ENCODE measurements around the gene ASAP2.

ASAP2 gene

DNA sequence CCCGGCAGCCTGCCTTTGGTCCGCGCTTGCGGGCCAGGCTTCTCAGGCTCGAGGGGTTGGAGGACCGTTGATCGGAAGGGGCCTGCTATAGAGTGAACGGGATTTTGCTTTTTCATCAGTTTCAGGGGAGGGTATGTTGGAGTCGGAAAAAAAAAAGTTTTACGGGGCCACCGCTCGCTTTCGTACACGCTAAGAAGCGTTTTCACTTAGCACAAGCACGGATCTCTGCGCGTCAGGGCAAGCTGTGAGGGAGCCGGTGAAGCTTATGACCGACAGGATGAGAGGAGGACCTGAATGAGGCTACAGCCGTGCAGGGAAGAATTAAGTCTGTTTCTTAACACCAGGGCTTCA, 217.3 kb downstream of the ASAP2 start:
- Histone ChIP-seq H3K27ac (ENCODE audit: low read depth, low read length, severe bottlenecking) (peak overlapping the region; percentile 89), H3K9me3 (ENCODE audit: control insufficient read depth, low read length) (no peaks in the 10 kb centered on the region), H3K4me3 (ENCODE audit: extremely low read depth, insufficient read depth, low read length, poor library complexity, severe bottlenecking) (peak overlapping the region; percentile 92), H3K36me3 (ENCODE audit: control insufficient read depth, insufficient read depth, low read length) (peaks cover 20% of the 10 kb centered on the region), H3K4me1 (ENCODE audit: control insufficient read depth, insufficient read depth, low read length, poor library complexity, severe bottlenecking) (peaks cover 3% of the 10 kb centered on the region)
- 0 to 2% methylated on average over 17 to 20 of the region's 21 CpGs for WGBS, 2 experiments (ENCODE audit: insufficient coverage in 2 of 2)

DNA sequence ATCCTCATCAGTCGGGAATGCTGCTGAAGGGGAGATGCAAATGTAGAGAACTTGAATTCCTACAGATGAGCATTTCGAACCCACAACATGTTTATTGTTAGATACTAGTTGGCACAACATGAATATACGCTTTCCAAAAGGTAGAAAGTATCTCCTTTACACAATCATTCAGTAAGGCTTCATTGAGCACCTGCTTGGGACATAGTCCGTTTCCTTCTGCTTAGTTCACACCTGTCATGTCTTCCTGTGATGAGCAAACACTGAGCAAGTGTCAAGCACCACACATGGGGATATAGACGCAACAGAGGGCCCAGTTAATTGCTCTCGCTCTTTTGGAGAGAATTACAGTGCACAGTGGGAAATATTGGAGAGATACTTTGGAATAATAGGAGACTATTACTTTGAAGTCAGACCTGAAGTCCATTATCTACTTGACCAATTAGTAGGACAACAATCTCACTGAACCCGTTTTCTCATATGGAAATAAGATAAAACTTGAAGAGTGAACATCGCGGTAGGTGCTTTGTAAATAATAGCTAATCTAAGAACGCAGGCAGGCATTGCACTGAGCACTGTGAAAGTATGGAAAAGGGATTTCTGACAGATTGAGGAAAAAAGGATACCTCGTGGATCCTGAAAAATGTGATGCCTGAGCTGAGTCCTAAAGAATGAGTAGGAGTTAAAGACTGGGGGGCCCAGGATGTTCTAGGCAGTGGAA, 218.0 kb downstream of the ASAP2 start:
- Histone ChIP-seq H3K4me3 (ENCODE audit: extremely low read depth, insufficient read depth, low read length, poor library complexity, severe bottlenecking) (peak overlapping the region; percentile 92), H3K27ac (ENCODE audit: low read depth, low read length, severe bottlenecking) (no peak overlapping the region), H3K9me3 (ENCODE audit: control insufficient read depth, low read length) (no peaks in the 10 kb centered on the region), H3K36me3 (ENCODE audit: control insufficient read depth, insufficient read depth, low read length) (peaks cover 19% of the 10 kb centered on the region), H3K4me1 (ENCODE audit: control insufficient read depth, insufficient read depth, low read length, poor library complexity, severe bottlenecking) (peaks cover 3% of the 10 kb centered on the region)
- 80 to 87% methylated on average over 8 to 9 of the region's 11 CpGs for WGBS, 2 experiments (ENCODE audit: insufficient coverage in 2 of 2)

DNA sequence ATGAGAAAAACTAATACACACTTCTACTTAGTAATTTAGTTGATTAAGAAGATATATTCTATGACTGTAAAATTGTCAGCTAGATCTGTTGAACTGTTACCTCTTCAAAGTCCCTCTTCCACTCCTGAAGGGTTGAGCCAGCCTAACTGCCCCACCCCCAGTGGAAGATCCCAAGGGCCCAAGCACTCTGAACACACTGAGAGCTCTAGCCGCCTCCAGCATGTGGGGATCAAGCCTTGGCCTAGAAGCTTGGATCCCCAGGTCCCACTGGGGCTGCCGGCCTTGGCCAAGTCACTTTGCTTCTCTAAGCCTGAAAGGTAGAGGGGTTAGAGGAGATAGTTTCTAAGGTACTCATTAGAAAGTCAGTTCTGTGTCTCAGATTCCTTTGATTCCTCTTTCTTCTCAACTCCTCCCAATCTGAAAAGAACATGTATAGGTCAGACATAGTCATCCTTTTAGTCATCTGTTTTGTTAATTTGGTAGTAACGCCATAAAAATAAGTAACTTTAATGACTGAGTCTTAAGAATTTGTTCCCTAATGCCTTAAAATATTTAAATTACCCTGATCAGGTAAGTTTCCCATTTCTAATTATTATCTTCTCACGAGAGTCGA, 222.5 kb downstream of the ASAP2 start:
- peaks cover 59% of the 10 kb centered on the region for H3K36me3 ChIP-seq (ENCODE audit: control insufficient read depth, insufficient read depth, low read length)
- H3K4me3 ChIP-seq (ENCODE audit: extremely low read depth, insufficient read depth, low read length, poor library complexity, severe bottlenecking) = no peak overlapping the region
- no peaks in the 10 kb centered on the region for H3K9me3 ChIP-seq (ENCODE audit: control insufficient read depth, low read length)
- H3K27ac ChIP-seq (ENCODE audit: low read depth, low read length, severe bottlenecking) = no peak overlapping the region
- peaks cover 3% of the 10 kb centered on the region for H3K4me1 ChIP-seq (ENCODE audit: control insufficient read depth, insufficient read depth, low read length, poor library complexity, severe bottlenecking)
- WGBS, 2 experiments (ENCODE audit: insufficient coverage in 2 of 2) = 92% methylated on average over 1 of the region's 5 CpGs; no CpG with 5 or more reads in 1 of the 2 experiments

DNA sequence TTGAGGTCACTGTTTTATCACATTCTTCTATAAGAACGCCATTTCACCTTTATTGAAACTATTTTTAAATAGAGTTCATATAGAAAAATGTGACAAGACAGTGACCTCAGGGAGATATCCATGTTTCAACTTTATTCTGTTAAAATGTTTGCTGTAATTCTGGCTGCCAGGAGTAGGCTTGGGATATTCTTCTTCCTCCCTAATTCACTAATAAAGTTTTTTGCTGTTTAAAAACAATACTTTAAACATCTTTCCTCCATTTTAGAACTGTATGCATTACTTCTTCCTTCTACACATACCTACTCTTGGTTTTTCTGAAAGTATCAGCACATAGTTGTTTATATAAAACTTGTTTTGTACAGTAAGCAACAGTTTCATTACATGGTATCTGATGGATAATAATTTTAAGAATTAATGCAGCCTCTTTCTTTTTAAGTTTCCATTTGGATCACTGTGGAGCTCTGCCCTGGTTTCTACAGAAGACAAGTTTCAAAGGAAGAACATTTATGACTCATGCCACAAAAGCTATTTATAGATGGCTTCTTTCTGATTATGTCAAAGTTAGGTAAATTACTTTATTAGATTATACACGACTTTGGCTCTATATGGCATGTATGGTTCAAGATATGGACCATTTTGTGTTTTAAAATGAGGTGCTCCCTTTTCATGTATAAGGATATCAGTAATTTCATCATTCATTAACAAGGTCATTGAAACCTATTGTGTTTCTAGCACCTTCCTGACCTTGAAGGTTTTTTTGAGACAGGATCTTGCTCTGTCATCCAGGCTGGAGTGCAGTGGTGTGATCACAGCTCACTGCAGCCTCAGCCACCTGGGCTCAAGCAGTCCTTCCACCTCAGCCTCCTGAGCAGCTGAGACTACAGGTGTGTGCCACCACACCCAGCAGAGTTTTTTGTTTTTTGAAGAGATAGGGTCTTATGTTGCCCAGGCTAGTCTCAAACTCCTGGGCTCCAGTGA, 224.0 kb downstream of the ASAP2 start:
- peaks cover 71% of the 10 kb centered on the region for H3K36me3 ChIP-seq (ENCODE audit: control insufficient read depth, insufficient read depth, low read length)
- H3K9me3 ChIP-seq (ENCODE audit: control insufficient read depth, low read length) = no peaks in the 10 kb centered on the region
- H3K4me1 ChIP-seq (ENCODE audit: control insufficient read depth, insufficient read depth, low read length, poor library complexity, severe bottlenecking) = no peaks in the 10 kb centered on the region
- WGBS, 2 experiments (ENCODE audit: insufficient coverage in 2 of 2) = no CpG with 5 or more reads among the region's 2 CpGs
- no peak overlapping the region for H3K27ac ChIP-seq (ENCODE audit: low read depth, low read length, severe bottlenecking)
- H3K4me3 ChIP-seq (ENCODE audit: extremely low read depth, insufficient read depth, low read length, poor library complexity, severe bottlenecking) = no peak overlapping the region

DNA sequence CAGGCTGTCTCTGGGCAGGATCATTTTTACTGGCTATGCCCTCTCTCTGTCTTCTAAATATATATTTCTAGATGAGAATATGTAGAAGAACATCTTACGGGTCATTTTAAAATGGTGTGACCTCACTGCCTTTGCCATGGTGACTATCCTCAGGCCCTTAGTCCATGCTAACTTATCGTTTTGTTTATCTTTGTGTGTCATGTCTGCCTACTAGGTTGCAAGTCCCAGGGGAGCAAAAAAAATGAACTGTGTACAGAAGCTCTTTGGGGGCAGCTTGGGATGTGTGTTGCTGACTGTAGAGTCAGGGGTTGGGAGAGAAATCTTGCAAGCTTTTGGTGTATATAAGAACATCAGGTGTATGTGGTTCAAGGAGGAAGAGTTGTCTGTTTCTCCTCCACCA, 227.9 kb downstream of the ASAP2 start:
- H3K27ac ChIP-seq (ENCODE audit: low read depth, low read length, severe bottlenecking) = no peak overlapping the region
- peaks cover 87% of the 10 kb centered on the region for H3K36me3 ChIP-seq (ENCODE audit: control insufficient read depth, insufficient read depth, low read length)

DNA sequence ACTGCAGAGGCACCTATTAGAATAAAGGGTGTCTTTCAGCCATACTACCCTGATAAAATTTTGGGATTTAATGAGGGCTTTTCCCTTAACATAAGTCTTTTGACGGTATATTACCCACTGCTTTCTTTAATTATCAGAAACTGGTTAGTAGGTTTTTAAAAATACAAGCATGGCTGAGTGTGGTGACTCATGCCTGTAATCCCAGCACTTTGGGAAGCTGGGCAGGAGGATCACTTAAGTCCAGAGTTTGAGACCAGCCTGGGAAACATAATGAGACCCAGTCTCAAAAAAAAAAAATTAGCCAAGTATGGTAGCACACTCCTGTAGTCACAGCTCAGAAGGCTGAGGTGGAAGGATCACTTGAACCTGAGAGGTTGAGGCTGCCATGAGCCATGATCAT, 232.9 kb downstream of the ASAP2 start:
- H3K27ac ChIP-seq (ENCODE audit: low read depth, low read length, severe bottlenecking) = no peak overlapping the region
- WGBS, 2 experiments (ENCODE audit: insufficient coverage in 2 of 2) = 100% methylated on average over 1 of the region's 1 CpG; no CpG with 5 or more reads in 1 of the 2 experiments
- H3K4me3 ChIP-seq (ENCODE audit: extremely low read depth, insufficient read depth, low read length, poor library complexity, severe bottlenecking) = no peak overlapping the region
- H3K9me3 ChIP-seq (ENCODE audit: control insufficient read depth, low read length) = no peaks in the 10 kb centered on the region
- H3K36me3 ChIP-seq (ENCODE audit: control insufficient read depth, insufficient read depth, low read length) = peaks cover 83% of the 10 kb centered on the region
- no peaks in the 10 kb centered on the region for H3K4me1 ChIP-seq (ENCODE audit: control insufficient read depth, insufficient read depth, low read length, poor library complexity, severe bottlenecking)

More for the DNA sequence above, 227.9 kb downstream of the ASAP2 start:
- Histone ChIP-seq H3K4me3 (ENCODE audit: extremely low read depth, insufficient read depth, low read length, poor library complexity, severe bottlenecking) (no peak overlapping the region), H3K9me3 (ENCODE audit: control insufficient read depth, low read length) (no peaks in the 10 kb centered on the region), H3K4me1 (ENCODE audit: control insufficient read depth, insufficient read depth, low read length, poor library complexity, severe bottlenecking) (no peaks in the 10 kb centered on the region)
- 100% methylated on average over 2 of the region's 2 CpGs; no CpG with 5 or more reads in 1 of the 2 experiments for WGBS, 2 experiments (ENCODE audit: insufficient coverage in 2 of 2)

DNA sequence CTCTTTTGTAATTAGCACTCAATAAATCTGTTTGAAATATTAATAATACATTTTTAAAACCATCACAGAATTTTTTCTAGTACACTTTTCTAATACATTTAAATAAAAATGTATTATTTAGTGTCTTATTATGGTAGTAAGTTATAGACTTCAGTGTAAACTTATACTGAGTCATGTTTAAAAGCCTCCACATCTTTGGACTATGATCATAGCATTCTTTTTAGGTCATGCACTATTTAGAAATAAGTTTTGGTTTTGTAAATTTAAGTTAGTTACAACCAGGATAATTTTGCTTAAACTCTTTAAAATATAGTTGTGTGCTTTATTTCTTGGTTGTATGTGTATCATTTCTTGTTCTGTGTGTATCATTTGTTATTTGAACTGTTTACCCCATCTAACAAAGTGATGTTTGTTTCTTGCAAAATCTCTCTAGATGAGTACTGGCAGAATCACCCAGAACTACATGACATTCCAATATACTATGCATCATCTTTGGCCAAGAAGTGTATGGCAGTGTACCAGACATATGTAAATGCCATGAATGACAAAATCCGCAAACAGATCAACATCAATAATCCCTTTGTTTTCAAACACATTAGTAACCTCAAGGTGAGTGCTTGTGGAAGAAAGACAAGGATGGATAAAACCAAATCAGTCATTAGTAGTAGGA, 233.6 kb downstream of the ASAP2 start:
- Histone ChIP-seq H3K4me1 (ENCODE audit: control insufficient read depth, insufficient read depth, low read length, poor library complexity, severe bottlenecking) (no peaks in the 10 kb centered on the region), H3K27ac (ENCODE audit: low read depth, low read length, severe bottlenecking) (no peak overlapping the region), H3K36me3 (ENCODE audit: control insufficient read depth, insufficient read depth, low read length) (peaks cover 83% of the 10 kb centered on the region), H3K4me3 (ENCODE audit: extremely low read depth, insufficient read depth, low read length, poor library complexity, severe bottlenecking) (no peak overlapping the region), H3K9me3 (ENCODE audit: control insufficient read depth, low read length) (no peaks in the 10 kb centered on the region)
- WGBS, 2 experiments (ENCODE audit: insufficient coverage in 2 of 2) = no CpG with 5 or more reads among the region's 1 CpG

DNA sequence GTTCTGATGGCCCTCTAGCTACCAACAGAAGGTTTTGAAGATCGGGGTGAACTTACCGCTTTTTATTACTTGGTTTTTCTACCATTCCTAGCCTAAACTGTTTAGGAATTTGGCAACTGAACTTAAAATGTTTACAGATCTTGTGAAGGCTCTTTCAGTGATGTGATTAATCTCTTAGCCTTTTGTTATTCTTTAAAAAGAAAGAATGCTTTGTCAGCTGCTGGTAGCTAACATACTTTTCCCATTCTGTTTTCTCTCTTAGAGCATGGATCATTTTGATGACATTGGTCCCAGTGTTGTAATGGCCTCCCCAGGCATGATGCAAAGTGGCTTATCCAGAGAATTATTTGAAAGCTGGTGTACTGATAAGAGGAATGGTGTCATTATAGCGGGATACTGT, 234.9 kb downstream of the ASAP2 start:
- Histone ChIP-seq H3K27ac (ENCODE audit: low read depth, low read length, severe bottlenecking) (no peak overlapping the region), H3K36me3 (ENCODE audit: control insufficient read depth, insufficient read depth, low read length) (peaks cover 85% of the 10 kb centered on the region)
- WGBS, 2 experiments (ENCODE audit: insufficient coverage in 2 of 2) = 89 to 100% methylated on average over 1 of the region's 3 CpGs

DNA sequence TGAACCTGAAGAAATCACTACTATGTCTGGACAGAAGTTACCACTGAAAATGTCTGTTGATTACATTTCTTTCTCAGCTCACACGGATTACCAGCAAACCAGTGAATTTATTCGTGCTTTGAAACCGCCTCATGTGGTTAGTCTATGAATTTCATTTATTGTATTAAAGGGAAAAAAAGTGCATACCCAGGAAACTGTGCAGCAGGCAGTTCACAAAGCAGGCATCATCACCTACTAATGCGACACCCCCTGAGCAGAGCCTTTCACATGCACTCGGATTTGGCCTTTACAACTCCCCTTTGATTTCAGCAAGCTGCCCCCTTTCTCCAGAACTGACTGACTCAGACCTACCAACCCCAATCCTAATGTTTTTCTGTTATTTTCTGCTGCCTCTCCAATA, 236.9 kb downstream of the ASAP2 start:
- Histone ChIP-seq H3K9me3 (ENCODE audit: control insufficient read depth, low read length) (no peaks in the 10 kb centered on the region), H3K4me3 (ENCODE audit: extremely low read depth, insufficient read depth, low read length, poor library complexity, severe bottlenecking) (no peak overlapping the region), H3K27ac (ENCODE audit: low read depth, low read length, severe bottlenecking) (no peak overlapping the region), H3K4me1 (ENCODE audit: control insufficient read depth, insufficient read depth, low read length, poor library complexity, severe bottlenecking) (no peaks in the 10 kb centered on the region), H3K36me3 (ENCODE audit: control insufficient read depth, insufficient read depth, low read length) (peaks cover 85% of the 10 kb centered on the region)
- WGBS, 2 experiments (ENCODE audit: insufficient coverage in 2 of 2) = 97 to 100% methylated on average over 1 to 2 of the region's 5 CpGs

More for the DNA sequence above, 234.9 kb downstream of the ASAP2 start:
- Histone ChIP-seq H3K9me3 (ENCODE audit: control insufficient read depth, low read length) (no peaks in the 10 kb centered on the region), H3K4me3 (ENCODE audit: extremely low read depth, insufficient read depth, low read length, poor library complexity, severe bottlenecking) (no peak overlapping the region), H3K4me1 (ENCODE audit: control insufficient read depth, insufficient read depth, low read length, poor library complexity, severe bottlenecking) (no peaks in the 10 kb centered on the region)

DNA sequence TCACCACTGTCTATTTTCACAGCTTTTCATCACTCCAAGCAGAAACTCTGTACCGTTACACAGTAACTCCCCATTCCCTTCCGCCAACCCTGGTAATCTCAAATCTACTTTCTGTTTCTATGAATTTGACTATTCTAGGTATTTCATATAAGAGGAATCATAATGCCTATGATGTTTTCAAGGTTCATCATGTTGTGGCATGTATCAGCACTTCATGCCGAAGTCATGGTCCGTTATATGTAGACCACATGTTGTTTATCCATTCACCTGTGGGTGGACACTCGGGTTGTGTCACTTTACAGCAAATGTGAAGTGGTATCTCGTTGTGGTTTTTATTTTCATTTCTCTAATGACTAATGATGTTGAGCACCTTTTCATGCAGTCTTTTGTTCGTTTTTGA, 238.5 kb downstream of the ASAP2 start:
- H3K36me3 ChIP-seq (ENCODE audit: control insufficient read depth, insufficient read depth, low read length) = peaks cover 93% of the 10 kb centered on the region
- H3K4me3 ChIP-seq (ENCODE audit: extremely low read depth, insufficient read depth, low read length, poor library complexity, severe bottlenecking) = no peak overlapping the region
- no peaks in the 10 kb centered on the region for H3K4me1 ChIP-seq (ENCODE audit: control insufficient read depth, insufficient read depth, low read length, poor library complexity, severe bottlenecking)
- 100% methylated on average over 3 of the region's 7 CpGs for WGBS, 2 experiments (ENCODE audit: insufficient coverage in 2 of 2)
- no peak overlapping the region for H3K27ac ChIP-seq (ENCODE audit: low read depth, low read length, severe bottlenecking)
- no peaks in the 10 kb centered on the region for H3K9me3 ChIP-seq (ENCODE audit: control insufficient read depth, low read length)

Measured in mesodermal cell (in vitro differentiated cells).